H7 (cell line): ENCODE results near the gene SLC24A3. TPM values are rescaled to one million over a fixed set of nuclear protein-coding genes. Genes with fewer than 3 reads are reported as not detected.

Source experiments
- DNase-seq: peaks from one replicate; pipeline ENCODE4 v3.0.0; 2012
- H3K27me3 ChIP-seq: 2 replicates; pipeline ENCODE4 v1.6.0; 2011; ENCODE audit warnings: mild to moderate bottlenecking, low read length; ENCODE audit not compliant: control insufficient read depth, insufficient read depth
- H3K36me3 ChIP-seq: replicated peaks from 2 replicates; pipeline ENCODE4 v1.5.1; 2011; ENCODE audit warnings: low read length; ENCODE audit not compliant: control insufficient read depth, insufficient read depth
- H3K4me3 ChIP-seq: 2 replicates; pipeline ENCODE4 v1.5.1; 2011; ENCODE audit warnings: low read depth, mild to moderate bottlenecking, control low read depth, low read length, moderate library complexity; ENCODE audit not compliant: insufficient read depth
- total RNA-seq: library from RNA; depleted of rRNA; stranded (reverse); fragments of >200 nt; shearing (Covaris generic); gene quantifications from 2 replicates; pipeline ENCODE4 v1.2.3, GENCODE V29; 2014

The SLC24A3 gene
- total RNA-seq, 1 experiment from 2014 or later, result 0.48 TPM

DNA sequence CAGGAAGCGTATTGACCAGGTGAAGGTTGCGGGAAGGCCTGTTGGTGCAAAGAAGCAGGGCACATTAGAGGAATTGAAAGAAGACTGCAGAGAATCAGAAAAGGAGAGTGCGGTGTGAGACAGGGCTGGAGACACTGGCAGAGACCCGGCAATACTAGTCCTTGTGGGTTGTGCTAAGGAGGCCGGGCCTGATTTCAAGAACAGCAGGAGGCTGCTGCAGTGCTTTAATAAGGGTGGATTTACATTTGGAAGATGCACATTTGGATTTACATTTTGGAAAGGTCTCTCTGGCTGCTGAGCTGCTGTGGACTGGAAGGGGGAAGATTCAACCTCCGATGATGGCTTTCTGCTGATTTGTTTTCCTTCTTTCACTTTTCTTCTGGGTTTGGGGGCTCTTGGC is 167.8 kb downstream of the SLC24A3 start:
- DNase-seq, result no peak
- H3K27me3 ChIP-seq, result no peaks in the 10 kb centered on the region

GRCh38 chr20:19381947-19382346 is 169.5 kb downstream of the SLC24A3 start:
- no peak for DNase-seq
- H3K27me3 ChIP-seq, result no peaks in the 10 kb centered on the region
- no peak overlapping the region for H3K4me3 ChIP-seq
- H3K36me3 ChIP-seq, result no peaks in the 10 kb centered on the region

More for the DNA sequence above, 167.8 kb downstream of the SLC24A3 start:
- H3K36me3 ChIP-seq, result no peaks in the 10 kb centered on the region
- H3K4me3 ChIP-seq, result no peak overlapping the region

DNA sequence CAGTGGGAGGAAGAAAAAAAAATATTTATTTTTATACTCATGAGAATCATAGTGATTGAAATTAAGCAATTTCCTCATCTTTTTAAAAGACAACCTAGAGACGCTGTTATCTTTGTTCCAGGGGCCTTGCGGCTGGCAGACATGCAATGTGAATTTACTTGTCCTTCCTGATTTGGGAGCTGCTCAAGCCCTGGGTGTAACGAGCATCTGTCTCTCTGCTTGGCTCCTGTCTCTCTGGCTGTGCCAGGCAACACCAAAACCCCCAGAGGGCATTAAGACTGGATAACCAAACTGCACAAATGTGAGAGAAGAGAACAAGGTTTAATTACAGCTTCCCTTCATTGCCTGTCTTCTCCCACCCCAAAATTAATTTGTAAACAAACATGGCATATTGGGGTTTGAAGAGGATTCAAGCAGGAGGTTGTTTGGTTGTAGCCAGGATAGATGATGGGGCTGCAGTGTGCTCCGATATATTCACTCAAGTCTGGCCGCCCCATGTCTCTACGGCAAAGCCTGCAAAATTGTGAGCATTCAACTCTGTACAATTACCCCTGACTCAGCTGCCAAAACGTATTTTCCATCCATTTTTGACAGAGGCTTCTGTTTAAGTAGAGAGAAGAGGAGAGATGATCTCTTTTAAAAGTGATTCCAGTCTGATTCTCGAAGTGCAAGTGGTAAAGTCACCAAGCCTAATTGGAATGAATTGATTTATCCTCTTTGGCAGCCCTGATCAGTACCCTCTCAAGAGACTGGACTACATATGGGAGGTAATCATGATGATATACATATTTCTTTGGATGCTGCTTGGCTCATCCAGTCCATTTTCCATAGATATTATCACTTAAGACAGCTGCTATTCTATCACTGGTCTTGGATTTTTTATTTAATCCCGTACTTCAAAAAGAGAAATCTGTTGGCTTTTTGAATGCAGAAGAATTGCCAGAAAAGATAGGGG is 170.2 kb downstream of the SLC24A3 start:
- H3K4me3 ChIP-seq, result no peak overlapping the region
- H3K27me3 ChIP-seq, result no peaks in the 10 kb centered on the region
- no peak for DNase-seq
- H3K36me3 ChIP-seq, result no peaks in the 10 kb centered on the region

- Histone ChIP-seq H3K36me3 (no peaks in the 10 kb centered on the region), H3K4me3 (no peak overlapping the region), H3K27me3 (no peaks in the 10 kb centered on the region)
- DNase-seq, result no peak
Measured at GRCh38 chr20:19384940-19385339, 172.5 kb downstream of the SLC24A3 start.

DNA sequence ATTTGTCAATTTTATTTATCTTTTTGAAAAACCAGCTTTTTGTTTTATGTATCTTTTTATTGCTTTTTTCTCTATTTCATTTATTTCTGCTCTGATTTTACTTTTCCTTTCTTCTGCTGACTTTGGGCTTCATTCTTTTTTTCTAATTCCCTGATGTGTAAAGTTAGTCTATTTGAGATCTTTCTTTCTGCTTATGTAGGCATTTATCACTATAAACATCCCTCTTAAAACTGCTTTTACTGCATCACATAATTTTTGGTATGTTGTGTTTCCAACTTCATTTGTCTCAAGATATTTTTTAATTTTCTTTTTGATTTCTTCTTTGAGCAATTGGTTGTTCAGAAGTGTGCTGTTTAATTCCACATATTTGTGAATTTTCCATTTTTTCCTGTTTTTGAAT is 174.8 kb downstream of the SLC24A3 start:
- Histone ChIP-seq H3K27me3 (no peaks in the 10 kb centered on the region), H3K36me3 (no peaks in the 10 kb centered on the region), H3K4me3 (no peak overlapping the region)
- DNase-seq, result no peak

- no peaks in the 10 kb centered on the region for H3K27me3 ChIP-seq
- DNase-seq, result no peak
- H3K36me3 ChIP-seq, result no peaks in the 10 kb centered on the region
- H3K4me3 ChIP-seq, result no peak overlapping the region
Measured at GRCh38 chr20:19392344-19393130, 180.1 kb downstream of the SLC24A3 start.

- H3K27me3 ChIP-seq, result no peaks in the 10 kb centered on the region
- H3K36me3 ChIP-seq, result no peaks in the 10 kb centered on the region
- no peak overlapping the region for H3K4me3 ChIP-seq
- DNase-seq, result no peak
Measured at GRCh38 chr20:19396460-19397081, 184.1 kb downstream of the SLC24A3 start.

DNA sequence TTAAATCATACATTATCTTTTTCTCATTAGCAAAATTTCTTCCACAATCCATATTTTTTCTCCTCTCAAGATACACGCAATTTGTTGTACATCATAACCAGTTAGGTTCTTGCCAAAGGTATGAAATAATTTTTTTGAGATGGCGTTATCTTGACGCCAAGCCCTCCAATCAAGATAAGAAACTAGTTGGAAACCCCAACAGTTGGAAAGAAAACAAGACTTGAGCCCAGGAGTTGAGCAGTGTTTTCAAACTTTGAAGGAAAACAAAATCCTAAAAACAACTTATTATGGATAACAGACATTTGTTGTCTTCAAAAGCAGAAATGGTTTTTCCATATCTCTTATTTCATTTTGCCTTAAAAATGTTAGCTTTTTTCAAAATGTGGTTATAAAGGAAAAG is 184.8 kb downstream of the SLC24A3 start:
- no peaks in the 10 kb centered on the region for H3K27me3 ChIP-seq
- H3K36me3 ChIP-seq, result no peaks in the 10 kb centered on the region
- no peak for DNase-seq
- H3K4me3 ChIP-seq, result no peak overlapping the region

DNA sequence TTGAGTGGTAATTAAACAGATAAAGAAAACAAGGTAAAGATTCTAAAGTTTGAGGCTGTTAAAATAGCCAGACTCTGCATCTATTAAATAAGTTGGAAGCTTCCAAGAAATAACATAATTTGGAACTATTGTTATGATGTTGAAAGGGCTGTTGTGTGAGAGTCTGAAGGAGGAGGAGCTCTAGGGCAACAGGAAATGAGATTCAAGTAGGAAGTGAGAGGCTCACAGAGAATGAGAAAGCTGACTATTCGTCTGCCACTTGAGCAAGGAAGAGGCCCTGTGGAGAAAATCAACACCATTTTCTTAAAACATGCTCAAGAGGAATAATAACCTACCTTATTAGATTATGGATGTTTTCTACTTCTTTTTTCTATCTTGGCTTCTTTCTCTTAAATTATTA is 185.2 kb downstream of the SLC24A3 start:
- DNase-seq, result no peak
- H3K4me3 ChIP-seq, result no peak overlapping the region
- no peaks in the 10 kb centered on the region for H3K27me3 ChIP-seq
- H3K36me3 ChIP-seq, result no peaks in the 10 kb centered on the region

DNA sequence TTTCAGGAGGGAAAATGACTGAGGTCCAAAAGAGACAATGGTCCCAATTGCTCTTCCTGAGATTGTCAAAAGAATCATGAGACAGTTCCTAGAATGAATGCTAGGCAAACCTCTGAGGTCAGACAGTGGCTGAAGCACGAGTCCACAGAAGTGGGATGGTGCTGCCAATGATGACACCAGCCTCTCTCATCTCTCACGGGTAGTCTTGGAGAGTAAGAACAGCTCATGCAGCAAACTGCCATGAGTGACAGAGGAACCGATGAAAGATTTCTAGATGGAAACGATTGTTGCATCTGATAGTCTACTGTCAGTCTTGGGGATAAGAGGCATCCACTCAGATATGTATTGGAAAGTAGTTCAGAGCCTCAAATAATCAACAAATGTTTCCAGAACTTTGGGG is 188.7 kb downstream of the SLC24A3 start:
- Histone ChIP-seq H3K36me3 (no peaks in the 10 kb centered on the region), H3K4me3 (no peak overlapping the region), H3K27me3 (no peaks in the 10 kb centered on the region)
- DNase-seq, result no peak

DNA sequence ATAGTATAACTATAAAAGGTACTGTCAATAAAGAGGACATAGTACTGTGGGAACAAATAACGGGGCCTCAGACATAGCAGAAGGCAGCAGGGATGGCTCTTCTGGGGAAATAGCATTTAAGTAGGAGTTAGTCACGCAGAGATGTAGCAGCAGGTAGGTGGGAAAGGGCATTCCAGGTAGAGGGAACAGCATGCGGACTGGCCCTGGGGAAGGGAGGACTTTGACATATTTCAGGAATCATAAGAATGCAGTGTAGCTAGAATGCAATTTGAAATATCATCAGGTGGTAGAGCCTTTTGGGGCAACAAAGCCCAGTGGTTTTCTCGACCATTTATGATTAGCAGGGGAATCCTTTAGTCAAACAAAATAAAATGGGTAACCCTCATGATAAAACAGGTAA is 191.1 kb downstream of the SLC24A3 start:
- no peaks in the 10 kb centered on the region for H3K36me3 ChIP-seq
- DNase-seq, result no peak
- H3K4me3 ChIP-seq, result no peak overlapping the region
- no peaks in the 10 kb centered on the region for H3K27me3 ChIP-seq

GRCh38 chr20:19404826-19405225 is 192.4 kb downstream of the SLC24A3 start:
- no peaks in the 10 kb centered on the region for H3K36me3 ChIP-seq
- no peak overlapping the region for H3K4me3 ChIP-seq

GRCh38 chr20:19405958-19406357 is 193.5 kb downstream of the SLC24A3 start:
- Histone ChIP-seq H3K36me3 (no peaks in the 10 kb centered on the region), H3K4me3 (no peak overlapping the region), H3K27me3 (no peaks in the 10 kb centered on the region)
- DNase-seq, result no peak

More at GRCh38 chr20:19404826-19405225, 192.4 kb downstream of the SLC24A3 start:
- DNase-seq, result no peak
- H3K27me3 ChIP-seq, result no peaks in the 10 kb centered on the region

GRCh38 chr20:19406381-19406780 is 193.9 kb downstream of the SLC24A3 start:
- H3K27me3 ChIP-seq, result no peaks in the 10 kb centered on the region
- H3K36me3 ChIP-seq, result no peaks in the 10 kb centered on the region
- no peak for DNase-seq
- H3K4me3 ChIP-seq, result no peak overlapping the region
